Middle frontal gyrus (tissue), 1 donor: Measurements from ENCODE around the gene FGD2.

Experiments used
- DNase-seq: peaks from one replicate; pipeline ENCODE4 v3.0.0-alpha.2; 2015; ENCODE audit warnings: low spot score; ENCODE audit errors: extremely low spot score

FGD2 gene

GRCh38 chr6:37017606-37018197 is 12.2 kb downstream of the FGD2 start:
- no peak for DNase-seq

- DNase-seq: peak; percentile 87
Observed at GRCh38 chr6:37018198-37019064, 13.0 kb downstream of the FGD2 start.

DNA sequence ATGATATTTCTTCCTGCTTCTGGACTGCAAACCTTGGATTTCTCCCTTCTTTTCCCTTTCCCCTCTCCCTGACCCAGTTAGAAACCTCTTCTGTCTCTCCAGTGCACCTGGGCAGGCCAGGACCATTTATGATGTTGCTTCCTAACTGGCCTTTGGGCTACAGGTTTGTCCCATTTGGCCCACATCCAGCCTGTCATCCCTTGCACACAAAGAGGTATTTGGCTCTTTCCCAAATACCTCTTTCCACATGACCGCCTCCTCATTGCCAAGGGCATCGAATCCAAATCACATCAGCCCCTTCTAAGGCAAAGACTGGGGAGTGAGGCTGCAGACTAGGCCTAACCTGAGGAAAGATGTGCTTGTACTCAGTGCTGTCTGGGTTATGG is 13.6 kb downstream of the FGD2 start:
- no peak for DNase-seq

DNA sequence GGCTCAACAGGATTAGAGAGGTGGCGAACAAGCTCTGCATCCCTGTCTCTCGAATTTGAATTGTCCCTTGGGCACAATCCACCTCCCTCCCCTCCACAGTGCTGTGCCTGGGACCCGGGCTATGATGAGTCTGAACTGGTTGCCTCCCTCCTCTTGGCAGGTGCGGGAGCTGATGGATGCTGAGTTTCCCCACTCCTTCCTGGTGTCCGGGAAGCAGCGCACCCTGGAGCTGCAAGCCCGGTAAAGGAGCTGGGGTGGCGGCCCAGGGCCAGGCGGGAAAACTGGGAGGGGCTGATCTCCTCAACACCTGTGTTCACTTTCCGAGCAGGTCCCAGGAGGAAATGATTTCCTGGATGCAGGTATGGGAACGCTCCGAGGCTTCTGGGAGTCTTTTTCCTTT is 14.9 kb downstream of the FGD2 start:
- no peak for DNase-seq

GRCh38 chr6:37020812-37021211 is 15.4 kb downstream of the FGD2 start:
- no peak for DNase-seq

DNA sequence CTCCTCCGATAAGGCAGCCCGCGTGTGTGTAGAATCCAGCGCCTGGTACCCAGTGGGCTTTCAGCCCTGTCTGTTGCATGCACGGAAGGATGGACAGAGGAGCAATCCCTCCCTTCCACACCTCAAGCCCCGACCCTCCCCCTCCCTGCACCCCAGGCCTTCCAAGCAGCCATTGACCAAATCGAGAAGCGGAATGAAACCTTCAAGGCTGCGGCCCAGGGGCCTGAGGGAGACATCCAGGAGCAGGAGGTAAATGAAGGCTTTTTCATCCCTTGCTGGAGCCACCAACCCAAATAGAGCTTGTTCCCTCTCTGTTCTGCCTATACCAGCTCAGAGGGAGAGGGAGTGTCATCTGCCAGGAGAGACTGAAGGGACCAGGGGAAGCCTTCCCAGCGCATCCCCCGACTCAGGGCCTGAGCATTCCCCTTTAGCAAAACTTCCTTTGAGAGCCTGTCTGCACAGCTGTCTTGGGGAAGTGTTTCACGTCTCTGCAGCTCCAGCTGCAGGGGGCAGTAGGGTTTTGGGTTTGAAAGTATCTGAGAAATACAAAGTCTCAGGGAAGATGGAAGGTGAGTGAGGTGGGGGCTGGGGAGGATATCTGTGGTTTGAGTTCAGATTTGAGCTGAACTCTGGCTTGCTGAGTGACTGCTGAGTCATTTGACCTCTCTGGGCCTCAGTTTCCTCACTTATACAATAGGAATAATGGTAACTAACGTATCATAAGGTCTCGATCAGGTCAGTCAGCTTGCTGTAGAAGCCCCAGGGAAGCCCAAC is 16.1 kb downstream of the FGD2 start:
- DNase-seq: no peak

- DNase-seq: no peak
Observed at GRCh38 chr6:37022135-37022863, 16.8 kb downstream of the FGD2 start.

DNA sequence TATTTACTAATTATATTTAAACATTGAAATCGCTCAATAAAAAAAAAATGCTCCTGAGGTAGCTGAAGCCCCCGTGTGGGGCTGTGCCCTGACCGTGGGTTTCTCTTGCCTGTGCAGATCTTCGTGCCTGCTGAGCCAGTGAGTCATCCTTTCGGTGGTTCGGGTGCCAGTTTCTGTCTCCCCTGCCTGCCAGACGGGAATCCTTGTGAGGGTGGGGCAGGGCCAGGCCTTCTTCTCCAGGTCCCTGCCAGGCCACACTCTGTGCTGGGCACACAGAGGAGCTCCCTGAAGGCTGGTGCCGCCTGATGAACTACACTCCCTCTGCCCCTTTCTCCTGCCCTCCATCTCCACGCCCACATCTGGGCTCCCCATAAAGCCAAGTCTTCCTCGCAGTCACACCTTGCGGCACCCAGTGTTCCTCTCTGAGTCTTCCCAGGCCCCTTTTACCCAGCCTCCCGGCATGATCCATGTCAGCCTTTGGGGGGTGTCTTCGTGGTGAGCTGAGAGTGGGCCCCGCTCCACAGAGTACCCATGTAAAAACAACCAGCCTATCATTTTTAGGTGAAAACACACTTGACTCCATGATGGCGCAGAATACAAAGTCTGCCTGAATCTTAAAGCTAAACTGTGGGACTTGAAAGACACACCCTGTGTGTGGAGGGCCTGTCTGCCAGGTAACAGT is 19.3 kb downstream of the FGD2 start:
- no peak for DNase-seq

- no peak for DNase-seq
Observed at GRCh38 chr6:37025621-37026466, 20.4 kb downstream of the FGD2 start.

DNA sequence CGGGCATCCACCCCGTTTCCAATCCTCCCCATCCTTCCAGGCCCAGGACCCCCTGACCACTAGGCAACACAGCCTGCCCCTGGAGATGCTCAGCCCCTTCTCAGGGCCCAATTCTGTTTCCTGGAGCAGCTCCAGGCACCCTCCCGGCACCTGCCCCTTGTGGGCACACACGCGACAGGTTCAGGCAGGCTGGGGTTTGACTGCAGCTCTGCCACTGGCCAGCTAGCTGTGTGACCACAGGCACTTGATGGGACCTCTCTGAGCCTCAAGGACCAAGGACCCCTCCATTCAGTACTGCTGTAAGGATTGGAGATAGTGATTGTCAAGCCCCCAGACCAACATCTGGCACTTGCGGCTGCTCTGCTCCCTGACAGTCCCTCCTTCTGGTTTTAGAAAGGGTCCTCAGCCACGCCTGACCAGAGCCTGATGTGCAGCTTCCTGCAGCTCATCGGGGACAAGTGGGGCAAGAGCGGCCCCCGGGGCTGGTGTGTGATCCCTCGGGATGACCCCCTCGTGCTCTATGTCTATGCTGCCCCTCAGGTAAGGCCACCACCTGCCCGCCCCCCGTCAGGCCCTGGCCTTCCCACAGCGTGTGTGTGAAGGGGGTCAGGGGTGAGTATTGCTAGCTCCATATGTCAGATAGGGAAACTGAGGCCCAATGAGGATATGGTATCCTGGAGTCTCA is 21.7 kb downstream of the FGD2 start:
- DNase-seq: no peak

GRCh38 chr6:37027811-37028469 is 22.5 kb downstream of the FGD2 start:
- no peak for DNase-seq

- DNase-seq: no peak
Observed at GRCh38 chr6:37029249-37029971, 24.0 kb downstream of the FGD2 start.

GRCh38 chr6:37030599-37030998 is 25.1 kb downstream of the FGD2 start:
- no peak for DNase-seq

DNA sequence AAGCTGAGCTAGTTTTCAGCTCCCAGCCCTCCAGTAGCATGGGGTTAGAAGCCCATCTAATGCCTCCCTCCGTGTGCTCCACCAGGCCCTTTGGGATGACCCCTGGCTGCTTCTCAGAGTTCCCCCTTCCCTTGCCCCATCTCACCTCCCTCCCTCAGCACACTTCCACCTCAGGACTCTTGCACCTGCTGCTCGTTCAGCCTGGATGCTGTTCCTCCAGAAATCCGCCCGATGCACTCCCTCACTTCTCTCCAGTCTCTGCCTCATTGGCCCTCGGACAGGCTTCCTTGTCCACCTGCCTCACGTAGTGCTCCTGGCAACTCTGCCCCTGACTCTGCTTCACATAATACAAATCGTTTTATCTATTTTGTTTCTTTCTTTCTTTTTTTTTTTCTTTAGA is 26.8 kb downstream of the FGD2 start:
- no peak for DNase-seq

DNA sequence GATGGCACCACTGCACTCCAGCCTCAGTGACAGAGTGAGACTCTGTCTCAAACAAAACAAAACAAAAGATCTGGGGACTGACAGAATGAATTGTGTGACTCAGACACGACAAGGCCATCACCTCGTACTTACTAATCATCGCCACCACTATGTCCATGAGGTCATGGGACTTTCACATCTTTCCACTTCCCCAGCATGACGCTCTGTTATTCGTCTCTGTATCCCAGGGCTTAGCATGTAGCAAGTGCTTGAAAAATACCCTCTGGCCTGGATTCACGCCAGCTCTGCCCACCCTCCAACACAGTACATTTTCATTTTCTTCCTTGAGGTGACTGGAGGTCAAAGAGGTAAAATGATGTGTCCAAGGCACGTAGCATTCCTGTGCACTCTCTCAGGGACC is 27.8 kb downstream of the FGD2 start:
- no peak for DNase-seq

- DNase-seq: no peak
Observed at GRCh38 chr6:37033819-37034795, 28.7 kb downstream of the FGD2 start.

- no peak for DNase-seq
Observed at GRCh38 chr6:37036146-37036545, 30.7 kb downstream of the FGD2 start.
